ENCODE measurements around the gene SLC6A18.
A peak's percentile ranks its signal among the peaks of the same experiment; 100 is the strongest.

GRCh38 chr5:1190837-1191239 is 34.3 kb upstream of the SLC6A18 start:
- TF ChIP-seq, protein P1, sequence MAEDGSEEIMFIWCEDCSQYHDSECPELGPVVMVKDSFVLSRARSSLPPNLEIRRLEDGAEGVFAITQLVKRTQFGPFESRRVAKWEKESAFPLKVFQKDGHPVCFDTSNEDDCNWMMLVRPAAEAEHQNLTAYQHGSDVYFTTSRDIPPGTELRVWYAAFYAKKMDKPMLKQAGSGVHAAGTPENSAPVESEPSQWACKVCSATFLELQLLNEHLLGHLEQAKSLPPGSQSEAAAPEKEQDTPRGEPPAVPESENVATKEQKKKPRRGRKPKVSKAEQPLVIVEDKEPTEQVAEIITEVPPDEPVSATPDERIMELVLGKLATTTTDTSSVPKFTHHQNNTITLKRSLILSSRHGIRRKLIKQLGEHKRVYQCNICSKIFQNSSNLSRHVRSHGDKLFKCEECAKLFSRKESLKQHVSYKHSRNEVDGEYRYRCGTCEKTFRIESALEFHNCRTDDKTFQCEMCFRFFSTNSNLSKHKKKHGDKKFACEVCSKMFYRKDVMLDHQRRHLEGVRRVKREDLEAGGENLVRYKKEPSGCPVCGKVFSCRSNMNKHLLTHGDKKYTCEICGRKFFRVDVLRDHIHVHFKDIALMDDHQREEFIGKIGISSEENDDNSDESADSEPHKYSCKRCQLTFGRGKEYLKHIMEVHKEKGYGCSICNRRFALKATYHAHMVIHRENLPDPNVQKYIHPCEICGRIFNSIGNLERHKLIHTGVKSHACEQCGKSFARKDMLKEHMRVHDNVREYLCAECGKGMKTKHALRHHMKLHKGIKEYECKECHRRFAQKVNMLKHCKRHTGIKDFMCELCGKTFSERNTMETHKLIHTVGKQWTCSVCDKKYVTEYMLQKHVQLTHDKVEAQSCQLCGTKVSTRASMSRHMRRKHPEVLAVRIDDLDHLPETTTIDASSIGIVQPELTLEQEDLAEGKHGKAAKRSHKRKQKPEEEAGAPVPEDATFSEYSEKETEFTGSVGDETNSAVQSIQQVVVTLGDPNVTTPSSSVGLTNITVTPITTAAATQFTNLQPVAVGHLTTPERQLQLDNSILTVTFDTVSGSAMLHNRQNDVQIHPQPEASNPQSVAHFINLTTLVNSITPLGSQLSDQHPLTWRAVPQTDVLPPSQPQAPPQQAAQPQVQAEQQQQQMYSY (CRISPR knock-in tag; IDR thresholded peaks at IDR 0.05), result no peak
- TF ChIP-seq HNF4A (CRISPR knock-in tag; IDR thresholded peaks at IDR 0.05) (no peak), POLR2A (IDR thresholded peaks at IDR 0.05; ENCODE audit: insufficient read depth in 1 of 2, low read depth in 2 of 2, low read length in 2 of 2) (no peak), PHB2 (IDR thresholded peaks at IDR 0.05; ENCODE audit: partially characterized antibody) (no peak), NR2F2 (IDR thresholded peaks at IDR 0.05; ENCODE audit: borderline replicate concordance, low read depth) (no peak), GABPA (IDR thresholded peaks at IDR 0.05; ENCODE audit: low read depth, low read length) (no peak), GABPA (CRISPR knock-in tag; IDR thresholded peaks at IDR 0.05; ENCODE audit: low read depth) (0 out of 2 replicates have a peak, but pooled peaks have one; percentile 13)

All from HepG2 (cell line).